Activated naive CD8-positive, alpha-beta T cell treated with anti-CD3 and anti-CD28 coated beads, Interleukin-2, amount 50 U/mL, for 24 hours (primary cell): ENCODE data around the gene EMC8.
"Not testable (repeated sequence)": the region's sequence is repeated elsewhere in the genome, so short reads cannot be mapped to it uniquely, and the experiment has no call there.

ENCODE experiments used
- ATAC-seq: fragments of 150-1000 bp; cut with Tn5 transposase; one replicate; pipeline ENCODE4 v1.10.0; 2021
- DNase-seq: peaks from one replicate; pipeline ENCODE4 v3.0.0; 2021
- H3K27ac Mint-ChIP-seq: one replicate; pipeline ENCODE4 v1.8.0; 2021; ENCODE audit warnings: mild to moderate bottlenecking, mixed read lengths
- H3K27me3 Mint-ChIP-seq: one replicate; pipeline ENCODE4 v1.8.0; 2021; ENCODE audit warnings: mixed read lengths
- H3K36me3 Mint-ChIP-seq: one replicate; pipeline ENCODE4 v1.8.0; 2021; ENCODE audit warnings: low read depth, mixed read lengths
- H3K4me1 Mint-ChIP-seq: one replicate; pipeline ENCODE4 v1.8.0; 2021; ENCODE audit warnings: mixed read lengths
- H3K4me3 Mint-ChIP-seq: one replicate; pipeline ENCODE4 v1.8.0; 2021; ENCODE audit warnings: mild to moderate bottlenecking, moderate library complexity, mixed read lengths
- H3K9me3 Mint-ChIP-seq: one replicate; pipeline ENCODE4 v1.8.0; 2021; ENCODE audit warnings: mixed read lengths

The EMC8 gene

GRCh38 chr16:85810742-85811115 lies 11.4 kb upstream of the EMC8 start:
- no peak for ATAC-seq
- no peaks in the 10 kb centered on the region for H3K9me3 Mint-ChIP-seq
- H3K27me3 Mint-ChIP-seq = peaks cover 14% of the 10 kb centered on the region
- H3K4me3 Mint-ChIP-seq = no peak overlapping the region
- H3K4me1 Mint-ChIP-seq = no peaks in the 10 kb centered on the region
- H3K27ac Mint-ChIP-seq = no peak overlapping the region
- no peak for DNase-seq
- peaks cover 11% of the 10 kb centered on the region for H3K36me3 Mint-ChIP-seq

- DNase-seq (no peak), ATAC-seq (no peak)
- Mint-ChIP-seq H3K36me3 (peaks cover 16% of the 10 kb centered on the region), H3K9me3 (no peaks in the 10 kb centered on the region), H3K4me1 (no peaks in the 10 kb centered on the region), H3K4me3 (no peak overlapping the region), H3K27ac (no peak overlapping the region), H3K27me3 (peaks cover 14% of the 10 kb centered on the region)
Measured at GRCh38 chr16:85810097-85810741, 10.9 kb upstream of the EMC8 start.

GRCh38 chr16:85809645-85810044 lies 10.3 kb upstream of the EMC8 start:
- H3K4me1 Mint-ChIP-seq = no peaks in the 10 kb centered on the region
- no peak for DNase-seq
- H3K4me3 Mint-ChIP-seq = no peak overlapping the region
- H3K36me3 Mint-ChIP-seq = peaks cover 22% of the 10 kb centered on the region
- H3K27ac Mint-ChIP-seq = no peak overlapping the region
- ATAC-seq = no peak
- peaks cover 14% of the 10 kb centered on the region for H3K27me3 Mint-ChIP-seq
- no peaks in the 10 kb centered on the region for H3K9me3 Mint-ChIP-seq

GRCh38 chr16:85808926-85809325 lies 9.6 kb upstream of the EMC8 start:
- no peak for ATAC-seq
- H3K36me3 Mint-ChIP-seq = peaks cover 24% of the 10 kb centered on the region
- peaks cover 10% of the 10 kb centered on the region for H3K27me3 Mint-ChIP-seq

GRCh38 chr16:85808104-85808503 lies 8.8 kb upstream of the EMC8 start:
- Mint-ChIP-seq H3K36me3 (peaks cover 32% of the 10 kb centered on the region), H3K27me3 (peaks cover 10% of the 10 kb centered on the region)
- not testable (repeated sequence) for H3K9me3 Mint-ChIP-seq, H3K4me1 Mint-ChIP-seq, ATAC-seq, H3K4me3 Mint-ChIP-seq, H3K27ac Mint-ChIP-seq, DNase-seq

More at GRCh38 chr16:85808926-85809325, 9.6 kb upstream of the EMC8 start:
- DNase-seq = no peak
- Mint-ChIP-seq H3K4me3 (no peak overlapping the region), H3K27ac (no peak overlapping the region), H3K9me3 (no peaks in the 10 kb centered on the region), H3K4me1 (no peaks in the 10 kb centered on the region)

GRCh38 chr16:85807340-85807739 lies 8.0 kb upstream of the EMC8 start:
- H3K27ac Mint-ChIP-seq, ATAC-seq, H3K27me3 Mint-ChIP-seq, H3K4me1 Mint-ChIP-seq, H3K4me3 Mint-ChIP-seq, H3K9me3 Mint-ChIP-seq, DNase-seq: not testable (repeated sequence)
- H3K36me3 Mint-ChIP-seq = peaks cover 39% of the 10 kb centered on the region

GRCh38 chr16:85806539-85806938 lies 7.2 kb upstream of the EMC8 start:
- H3K4me3 Mint-ChIP-seq = no peak overlapping the region
- H3K9me3 Mint-ChIP-seq = no peaks in the 10 kb centered on the region
- ATAC-seq (no peak), DNase-seq (no peak)
- H3K27ac Mint-ChIP-seq = no peak overlapping the region
- H3K27me3 Mint-ChIP-seq = peaks cover 2% of the 10 kb centered on the region
- peaks cover 14% of the 10 kb centered on the region for H3K4me1 Mint-ChIP-seq
- H3K36me3 Mint-ChIP-seq = peaks cover 46% of the 10 kb centered on the region

GRCh38 chr16:85805442-85806045 lies 6.2 kb upstream of the EMC8 start:
- ATAC-seq = no peak
- Mint-ChIP-seq H3K27me3 (no peaks in the 10 kb centered on the region), H3K9me3 (no peaks in the 10 kb centered on the region), H3K4me1 (peaks cover 24% of the 10 kb centered on the region), H3K27ac (no peak overlapping the region), H3K36me3 (peaks cover 54% of the 10 kb centered on the region), H3K4me3 (no peak overlapping the region)
- DNase-seq = no peak

- Mint-ChIP-seq H3K27me3 (no peaks in the 10 kb centered on the region), H3K4me1 (peaks cover 30% of the 10 kb centered on the region), H3K4me3 (peak overlapping the region; percentile 22), H3K9me3 (no peaks in the 10 kb centered on the region), H3K27ac (peak overlapping the region; percentile 9), H3K36me3 (peaks cover 54% of the 10 kb centered on the region)
- ATAC-seq = no peak
- DNase-seq = no peak
Measured at GRCh38 chr16:85803570-85803969, 4.2 kb upstream of the EMC8 start.

- peak overlapping the region; percentile 84 for H3K4me3 Mint-ChIP-seq
- DNase-seq = no peak
- no peaks in the 10 kb centered on the region for H3K9me3 Mint-ChIP-seq
- peak overlapping the region; percentile 86 for H3K27ac Mint-ChIP-seq
- no peaks in the 10 kb centered on the region for H3K27me3 Mint-ChIP-seq
- ATAC-seq = peak; percentile 6
- H3K36me3 Mint-ChIP-seq = peaks cover 53% of the 10 kb centered on the region
- H3K4me1 Mint-ChIP-seq = peaks cover 54% of the 10 kb centered on the region
Measured at GRCh38 chr16:85800321-85800669, 951 bp upstream of the EMC8 start.

GRCh38 chr16:85798901-85799496 lies 345 bp downstream of the EMC8 start:
- Mint-ChIP-seq H3K36me3 (peaks cover 47% of the 10 kb centered on the region), H3K4me3 (peak overlapping the region; percentile 88), H3K27ac (peak overlapping the region; percentile 82), H3K9me3 (no peaks in the 10 kb centered on the region), H3K4me1 (peaks cover 57% of the 10 kb centered on the region), H3K27me3 (no peaks in the 10 kb centered on the region)
- ATAC-seq (peak; percentile 34), DNase-seq (peak; percentile 44)

- no peak for ATAC-seq
- no peaks in the 10 kb centered on the region for H3K27me3 Mint-ChIP-seq
- no peak for DNase-seq
- H3K4me3 Mint-ChIP-seq = peak overlapping the region; percentile 88
- H3K9me3 Mint-ChIP-seq = no peaks in the 10 kb centered on the region
- H3K36me3 Mint-ChIP-seq = peaks cover 46% of the 10 kb centered on the region
- H3K27ac Mint-ChIP-seq = peak overlapping the region; percentile 68
- H3K4me1 Mint-ChIP-seq = peaks cover 56% of the 10 kb centered on the region
Measured at GRCh38 chr16:85798283-85798776, 1.0 kb downstream of the EMC8 start.

GRCh38 chr16:85796599-85796998 lies 2.7 kb downstream of the EMC8 start:
- Mint-ChIP-seq H3K4me3 (no peak overlapping the region), H3K4me1 (peaks cover 55% of the 10 kb centered on the region), H3K27me3 (no peaks in the 10 kb centered on the region), H3K9me3 (no peaks in the 10 kb centered on the region), H3K36me3 (peaks cover 47% of the 10 kb centered on the region), H3K27ac (no peak overlapping the region)
- ATAC-seq = no peak
- no peak for DNase-seq

- no peaks in the 10 kb centered on the region for H3K9me3 Mint-ChIP-seq
- H3K27me3 Mint-ChIP-seq = no peaks in the 10 kb centered on the region
- DNase-seq (no peak), ATAC-seq (no peak)
- H3K27ac Mint-ChIP-seq = no peak overlapping the region
- H3K4me3 Mint-ChIP-seq = no peak overlapping the region
- peaks cover 53% of the 10 kb centered on the region for H3K4me1 Mint-ChIP-seq
- peaks cover 47% of the 10 kb centered on the region for H3K36me3 Mint-ChIP-seq
Measured at GRCh38 chr16:85796152-85796551, 3.2 kb downstream of the EMC8 start.

- H3K9me3 Mint-ChIP-seq = no peaks in the 10 kb centered on the region
- DNase-seq = no peak
- H3K27ac Mint-ChIP-seq = no peak overlapping the region
- H3K4me1 Mint-ChIP-seq = peaks cover 51% of the 10 kb centered on the region
- ATAC-seq = no peak
- no peak overlapping the region for H3K4me3 Mint-ChIP-seq
- H3K36me3 Mint-ChIP-seq = peaks cover 46% of the 10 kb centered on the region
- H3K27me3 Mint-ChIP-seq = no peaks in the 10 kb centered on the region
Measured at GRCh38 chr16:85794696-85795095, 4.6 kb downstream of the EMC8 start.
